Suprapubic skin (tissue), 4 donors: ENCODE data around the gene ANTXR1. TPM values are rescaled to one million over a fixed set of nuclear protein-coding genes. Genes with fewer than 3 reads are reported as not detected.

ENCODE experiments used
- DNase-seq, 2 donors: peaks; one replicate each; pipeline ENCODE4 v3.0.0-alpha.2; 2019; ENCODE audit warnings: low spot score in 2 of 2
- H3K27ac ChIP-seq: fragments of 200-600 bp; sonication (generic); one replicate; pipeline ENCODE4 v1.5.1; 2019
- H3K27me3 ChIP-seq: fragments of 200-600 bp; sonication (generic); one replicate; pipeline ENCODE4 v1.5.1; 2019
- H3K36me3 ChIP-seq: fragments of 200-600 bp; sonication (generic); one replicate; pipeline ENCODE4 v1.5.1; 2019
- H3K4me1 ChIP-seq: fragments of 200-600 bp; sonication (generic); one replicate; pipeline ENCODE4 v1.5.1; 2019
- H3K4me3 ChIP-seq: fragments of 200-600 bp; sonication (generic); one replicate; pipeline ENCODE4 v1.5.1; 2019; ENCODE audit warnings: mild to moderate bottlenecking
- H3K9me3 ChIP-seq: fragments of 200-600 bp; sonication (generic); one replicate; pipeline ENCODE4 v1.5.1; 2019
- EP300 ChIP-seq: sonication (generic); formaldehyde crosslinking; IDR thresholded peaks from one replicate; pipeline ENCODE4 v1.6.1; 2017; ENCODE audit warnings: antibody characterized with exemption
- POLR2A ChIP-seq, 2 donors: fragments of 450-650 bp; IDR thresholded peaks; one replicate each; pipeline ENCODE4 v1.6.1; 2017; ENCODE audit warnings: antibody characterized with exemption in 2 of 2, mild to moderate bottlenecking in 2 of 2, moderate library complexity in 2 of 2
- POLR2AphosphoS5 ChIP-seq, 3 donors: sonication (generic); formaldehyde crosslinking; IDR thresholded peaks; one replicate each; pipeline ENCODE4 v1.6.1; 2017; ENCODE audit warnings: antibody characterized with exemption in 3 of 3
- WGBS: methylation state at CpG from one replicate; pipeline ENCODE4 v1.1.5; 2018; 5-methylcytosine and 5-hydroxymethylcytosine counted together
- total RNA-seq, 4 donors: library from RNA; depleted of rRNA; stranded (reverse); fragments of >200 nt; gene quantifications; one replicate each; pipeline ENCODE4 v1.1.0, GENCODE V29; 2016
- TF ChIP-seq, protein P1 (sequence below), 2 donors: fragments of 200-600 bp in 1 of 2; fragments of 450-650 bp in 1 of 2; sonication (generic) in 1 of 2; IDR thresholded peaks; one replicate each; pipeline ENCODE4 v1.5.1; 2016 to 2019; ENCODE audit warnings: antibody characterized with exemption in 2 of 2, mild to moderate bottlenecking in 1 of 2, moderate library complexity in 1 of 2

Gene ANTXR1
- total RNA-seq, 4 donors from 2014 or later = 35.5 to 111 (median 66.6) TPM

DNA sequence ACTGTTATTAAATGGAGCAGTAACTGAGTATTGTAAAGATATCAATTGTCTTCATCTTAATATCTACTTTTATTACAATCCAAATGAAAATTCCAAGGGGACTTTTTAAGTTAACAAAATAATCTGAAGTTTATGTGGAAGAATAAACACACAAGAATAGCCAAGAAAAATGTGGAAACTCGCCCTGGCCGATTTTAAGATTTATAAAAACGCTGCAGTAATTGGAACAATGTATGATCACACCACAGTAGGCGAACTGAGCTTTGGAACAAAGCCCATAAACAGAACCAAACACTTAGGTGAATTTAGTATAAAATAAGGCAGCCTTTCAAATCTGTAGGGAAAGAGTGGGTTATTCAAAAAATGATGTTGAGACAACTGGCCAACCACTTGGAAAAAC is 96.3 kb downstream of the ANTXR1 start:
- no peak overlapping the region for H3K27ac ChIP-seq
- H3K4me1 ChIP-seq = no peaks in the 10 kb centered on the region
- H3K9me3 ChIP-seq = no peaks in the 10 kb centered on the region
- H3K27me3 ChIP-seq = no peaks in the 10 kb centered on the region
- peaks cover 6% of the 10 kb centered on the region for H3K36me3 ChIP-seq
- no peak for DNase-seq
- WGBS = 55% methylated on average over 4 of the region's 4 CpGs
- H3K4me3 ChIP-seq = no peak overlapping the region
- TF ChIP-seq EP300 = no peak
- no peak for TF ChIP-seq POLR2AphosphoS5 (IDR thresholded peaks at IDR 0.05)
- TF ChIP-seq, protein P1, sequence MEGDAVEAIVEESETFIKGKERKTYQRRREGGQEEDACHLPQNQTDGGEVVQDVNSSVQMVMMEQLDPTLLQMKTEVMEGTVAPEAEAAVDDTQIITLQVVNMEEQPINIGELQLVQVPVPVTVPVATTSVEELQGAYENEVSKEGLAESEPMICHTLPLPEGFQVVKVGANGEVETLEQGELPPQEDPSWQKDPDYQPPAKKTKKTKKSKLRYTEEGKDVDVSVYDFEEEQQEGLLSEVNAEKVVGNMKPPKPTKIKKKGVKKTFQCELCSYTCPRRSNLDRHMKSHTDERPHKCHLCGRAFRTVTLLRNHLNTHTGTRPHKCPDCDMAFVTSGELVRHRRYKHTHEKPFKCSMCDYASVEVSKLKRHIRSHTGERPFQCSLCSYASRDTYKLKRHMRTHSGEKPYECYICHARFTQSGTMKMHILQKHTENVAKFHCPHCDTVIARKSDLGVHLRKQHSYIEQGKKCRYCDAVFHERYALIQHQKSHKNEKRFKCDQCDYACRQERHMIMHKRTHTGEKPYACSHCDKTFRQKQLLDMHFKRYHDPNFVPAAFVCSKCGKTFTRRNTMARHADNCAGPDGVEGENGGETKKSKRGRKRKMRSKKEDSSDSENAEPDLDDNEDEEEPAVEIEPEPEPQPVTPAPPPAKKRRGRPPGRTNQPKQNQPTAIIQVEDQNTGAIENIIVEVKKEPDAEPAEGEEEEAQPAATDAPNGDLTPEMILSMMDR (IDR thresholded peaks at IDR 0.05) = no peak
- no peak for TF ChIP-seq POLR2A (IDR thresholded peaks at IDR 0.05)

DNA sequence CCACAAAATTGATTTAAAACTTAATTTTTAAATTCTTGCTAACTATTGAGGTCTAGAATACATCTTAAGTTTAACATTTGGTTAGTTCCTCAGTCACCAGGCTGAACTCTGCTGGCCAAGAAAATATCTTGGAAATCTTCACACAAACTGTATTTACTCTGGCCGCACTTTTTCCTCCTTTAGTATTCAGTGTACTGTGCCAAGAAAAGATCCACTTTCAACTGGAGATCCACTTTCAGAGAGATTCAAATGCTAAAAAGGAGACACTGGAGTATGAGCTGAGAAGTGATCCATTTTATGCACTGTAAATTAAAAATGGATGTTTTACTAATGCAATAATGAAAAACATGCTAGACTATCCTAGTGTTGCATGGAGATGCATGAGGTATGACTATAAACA is 98.1 kb downstream of the ANTXR1 start:
- Histone ChIP-seq H3K27me3 (no peaks in the 10 kb centered on the region), H3K9me3 (no peaks in the 10 kb centered on the region), H3K36me3 (peaks cover 6% of the 10 kb centered on the region), H3K27ac (no peak overlapping the region), H3K4me3 (no peak overlapping the region), H3K4me1 (no peaks in the 10 kb centered on the region)
- DNase-seq = no peak
- no peak for TF ChIP-seq POLR2AphosphoS5 (IDR thresholded peaks at IDR 0.05)
- no peak for TF ChIP-seq POLR2A (IDR thresholded peaks at IDR 0.05)
- TF ChIP-seq, protein P1 (IDR thresholded peaks at IDR 0.05) = no peak
- no peak for TF ChIP-seq EP300
- 58% methylated on average over 1 of the region's 1 CpG for WGBS

DNA sequence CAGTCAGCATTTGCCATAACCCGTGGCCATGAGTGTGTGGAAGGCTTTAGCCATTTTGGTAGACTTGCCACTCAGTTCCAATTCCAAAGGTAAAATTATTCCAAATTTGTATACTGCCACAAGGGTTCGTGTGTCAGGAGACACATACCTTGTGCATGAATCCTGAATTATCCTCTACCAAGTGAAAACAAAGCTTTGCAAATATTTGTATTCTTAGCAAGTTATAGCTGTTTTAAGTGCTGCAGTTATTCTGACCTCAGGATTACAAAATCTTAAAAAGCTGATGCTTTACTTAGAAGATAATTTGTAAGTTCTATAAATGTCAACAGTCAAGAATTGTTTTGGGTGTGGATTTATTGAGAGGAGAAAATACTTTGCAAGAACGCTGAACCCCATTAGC is 100.6 kb downstream of the ANTXR1 start:
- 80% methylated on average over 3 of the region's 3 CpGs for WGBS
- H3K9me3 ChIP-seq = no peaks in the 10 kb centered on the region

DNA sequence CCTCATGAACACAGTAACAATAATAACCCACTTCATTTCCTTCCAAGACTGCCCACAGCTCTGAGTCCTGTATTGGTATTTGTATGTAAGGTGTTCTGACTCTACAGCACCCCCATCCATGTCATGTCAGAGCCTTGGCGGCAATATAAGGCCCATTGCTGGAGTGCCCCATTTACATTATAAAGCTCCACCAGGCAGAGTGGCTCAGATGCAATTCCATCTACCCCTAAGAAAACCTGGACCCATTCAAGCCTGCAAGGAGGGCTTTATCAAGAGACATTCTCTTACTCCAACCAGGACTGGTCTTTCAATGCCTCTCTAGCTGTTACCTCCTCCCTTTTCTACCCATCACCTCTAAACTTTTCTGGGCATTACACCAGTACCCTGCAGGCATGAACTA is 101.6 kb downstream of the ANTXR1 start:
- no peaks in the 10 kb centered on the region for H3K27me3 ChIP-seq
- no peak overlapping the region for H3K4me3 ChIP-seq
- TF ChIP-seq EP300 (no peak), POLR2A (IDR thresholded peaks at IDR 0.05) (no peak), POLR2AphosphoS5 (IDR thresholded peaks at IDR 0.05) (no peak)
- TF ChIP-seq, protein P1 (IDR thresholded peaks at IDR 0.05) = no peak
- H3K36me3 ChIP-seq = no peaks in the 10 kb centered on the region
- no peak for DNase-seq
- H3K9me3 ChIP-seq = no peaks in the 10 kb centered on the region
- 100% methylated on average over 1 of the region's 1 CpG for WGBS
- no peaks in the 10 kb centered on the region for H3K4me1 ChIP-seq
- H3K27ac ChIP-seq = no peak overlapping the region

More for the DNA sequence above, 100.6 kb downstream of the ANTXR1 start:
- Histone ChIP-seq H3K27me3 (no peaks in the 10 kb centered on the region), H3K36me3 (no peaks in the 10 kb centered on the region), H3K4me1 (no peaks in the 10 kb centered on the region), H3K4me3 (no peak overlapping the region), H3K27ac (no peak overlapping the region)
- DNase-seq = no peak
- no peak for TF ChIP-seq EP300
- TF ChIP-seq, protein P1 (IDR thresholded peaks at IDR 0.05) = no peak
- TF ChIP-seq POLR2A (IDR thresholded peaks at IDR 0.05) = no peak
- TF ChIP-seq POLR2AphosphoS5 (IDR thresholded peaks at IDR 0.05) = no peak

DNA sequence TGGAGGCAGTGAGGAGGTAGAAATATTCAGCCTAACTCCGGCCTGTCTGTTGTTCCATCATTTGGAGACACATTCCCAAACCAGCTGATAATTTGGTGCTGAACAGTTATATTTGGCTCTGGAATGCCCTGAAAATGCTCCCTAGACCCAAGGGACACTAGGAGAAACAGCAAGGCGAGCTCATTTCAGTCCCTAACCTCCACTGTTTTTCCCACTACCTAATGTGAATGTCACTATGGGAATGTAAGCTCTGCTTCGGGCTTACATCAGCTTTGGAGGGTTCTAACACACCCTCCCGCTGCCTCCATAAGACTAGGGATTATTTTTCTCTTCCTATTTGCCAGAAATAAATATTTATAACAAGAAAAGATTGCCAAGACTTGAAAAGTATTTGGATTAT is 103.5 kb downstream of the ANTXR1 start:
- no peaks in the 10 kb centered on the region for H3K27me3 ChIP-seq
- H3K4me3 ChIP-seq = no peak overlapping the region
- H3K9me3 ChIP-seq = no peaks in the 10 kb centered on the region
- TF ChIP-seq POLR2A (IDR thresholded peaks at IDR 0.05) (no peak), EP300 (no peak), POLR2AphosphoS5 (IDR thresholded peaks at IDR 0.05) (no peak)
- TF ChIP-seq, protein P1 (IDR thresholded peaks at IDR 0.05) = no peak
- H3K27ac ChIP-seq = no peak overlapping the region
- 74% methylated on average over 4 of the region's 4 CpGs for WGBS
- no peaks in the 10 kb centered on the region for H3K4me1 ChIP-seq
- DNase-seq = no peak
- H3K36me3 ChIP-seq = no peaks in the 10 kb centered on the region
